ENCODE data around the gene SCGB3A2. TPM values are rescaled to one million over a fixed set of nuclear protein-coding genes. Genes with fewer than 3 reads are reported as not detected.

SCGB3A2 gene
- total and polyA plus RNA-seq, 2 donors (not counting 3 experiments of a cell fraction or from before 2014, with no cell fraction given), result not detected

Other genes with a start within 250 kb of the SCGB3A2 start
- not detected in 2 replicates for gene JAKMIP2, start 96.0 kb upstream of the SCGB3A2 start, total RNA-seq
- gene JAKMIP2, start 96.0 kb upstream of the SCGB3A2 start, polyA plus RNA-seq, result not detected in 2 replicates
- not detected in 2 replicates for gene SPINK1, start 47.0 kb upstream of the SCGB3A2 start, total RNA-seq
- gene SPINK1, start 47.0 kb upstream of the SCGB3A2 start, polyA plus RNA-seq, result not detected in 2 replicates
- not detected in 2 replicates for gene C5orf46, start 27.8 kb downstream of the SCGB3A2 start, total RNA-seq
- 0.66 and 2.3 TPM in 2 replicates for gene C5orf46, start 27.8 kb downstream of the SCGB3A2 start, polyA plus RNA-seq
- 0.55 and 0.91 TPM in 2 replicates for gene SPINK5, start 185.3 kb downstream of the SCGB3A2 start, total RNA-seq
- 0.06 and 0.12 TPM in 2 replicates for gene SPINK5, start 185.3 kb downstream of the SCGB3A2 start, polyA plus RNA-seq